Hippocampal formation (tissue), 2 donors: ENCODE results near the gene CPT1A.
"Not testable (repeated sequence)": the region's sequence is repeated elsewhere in the genome, so short reads cannot be mapped to it uniquely, and the experiment has no call there.

Experiments
- DNase-seq, 2 donors: peaks; one replicate each; lab custom pipeline; 2025; lab: John Stamatoyannopoulos, UW

CPT1A gene

DNA sequence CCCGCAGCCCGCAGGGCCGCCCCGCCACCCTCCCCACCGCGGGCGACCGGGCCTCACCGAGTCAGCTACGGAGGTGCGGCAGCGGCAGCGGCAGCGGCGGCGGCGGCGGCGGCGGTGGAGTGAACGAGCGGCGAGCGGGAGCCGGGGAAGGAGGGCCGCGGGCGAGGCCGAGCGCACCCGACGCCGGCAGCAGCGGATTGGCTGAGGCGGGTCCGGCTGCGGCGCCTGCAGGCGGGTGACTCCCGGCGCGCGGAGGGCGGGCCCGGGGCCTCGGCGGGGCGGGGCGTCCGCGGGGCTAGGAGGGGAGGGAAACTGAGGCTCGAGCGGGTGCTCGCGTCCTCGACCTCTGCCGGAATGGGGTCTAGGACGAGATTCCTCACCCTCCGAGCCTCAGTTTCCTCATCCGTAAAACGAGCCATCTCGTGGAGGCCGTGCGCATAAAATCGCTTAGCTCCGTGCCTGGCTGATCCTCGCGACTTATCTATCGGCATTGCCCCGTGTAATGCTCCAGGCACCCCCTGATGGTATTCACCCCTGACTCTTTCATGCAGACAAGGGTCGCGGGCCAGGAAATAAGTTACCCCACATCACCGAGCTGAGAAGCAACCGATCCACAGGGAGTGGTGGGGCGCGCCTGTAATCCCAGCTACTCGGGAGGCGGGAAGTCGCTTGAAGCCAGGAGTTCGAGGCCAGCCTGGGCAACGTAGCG, at the start of gene CPT1A:
Gene CPT1A (minus strand): TSS at position 199 of the 709 bp plus-strand sequence. CDS start 26,442 bp downstream, outside the sequence.
- peak; percentile 31 to 38 for DNase-seq

DNA sequence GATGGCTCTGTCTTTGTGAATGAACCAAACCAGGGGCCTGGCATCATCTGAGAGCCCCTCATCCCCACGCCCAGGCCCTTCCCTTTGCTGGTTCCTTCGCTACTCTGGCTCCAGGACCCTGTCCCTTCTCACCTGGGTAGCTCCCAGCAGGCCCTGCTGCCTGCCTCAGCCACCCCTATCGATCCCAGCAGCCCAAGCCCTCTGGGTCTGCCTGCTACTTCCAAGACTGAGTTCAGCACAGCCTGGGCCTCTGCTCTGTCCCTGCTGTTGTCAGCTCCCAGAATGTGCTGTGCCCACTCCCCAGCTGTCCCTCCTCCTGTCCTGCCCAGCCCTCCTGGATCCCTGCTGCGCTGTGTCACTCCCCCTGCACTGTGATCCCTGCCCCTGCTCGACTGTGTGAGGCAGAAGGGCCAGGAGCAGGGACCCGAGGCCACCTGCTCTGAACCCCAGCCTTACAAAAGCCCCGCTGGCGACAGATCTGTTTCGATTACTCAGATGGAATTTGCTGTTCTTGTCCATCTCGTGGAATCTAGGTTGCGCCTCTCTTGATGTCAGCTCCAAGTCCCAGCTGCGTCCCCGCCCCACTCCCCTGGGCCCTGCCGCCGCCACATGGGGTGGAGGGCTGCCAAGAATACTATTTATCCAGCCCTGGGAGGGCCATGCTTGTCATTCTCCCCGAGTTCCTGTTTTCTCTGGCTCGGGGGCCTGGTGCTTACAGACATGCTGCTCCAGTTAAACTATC, 48.9 kb upstream of the CPT1A start:
- DNase-seq = peak in 1 of 2 donors; percentile 15

DNA sequence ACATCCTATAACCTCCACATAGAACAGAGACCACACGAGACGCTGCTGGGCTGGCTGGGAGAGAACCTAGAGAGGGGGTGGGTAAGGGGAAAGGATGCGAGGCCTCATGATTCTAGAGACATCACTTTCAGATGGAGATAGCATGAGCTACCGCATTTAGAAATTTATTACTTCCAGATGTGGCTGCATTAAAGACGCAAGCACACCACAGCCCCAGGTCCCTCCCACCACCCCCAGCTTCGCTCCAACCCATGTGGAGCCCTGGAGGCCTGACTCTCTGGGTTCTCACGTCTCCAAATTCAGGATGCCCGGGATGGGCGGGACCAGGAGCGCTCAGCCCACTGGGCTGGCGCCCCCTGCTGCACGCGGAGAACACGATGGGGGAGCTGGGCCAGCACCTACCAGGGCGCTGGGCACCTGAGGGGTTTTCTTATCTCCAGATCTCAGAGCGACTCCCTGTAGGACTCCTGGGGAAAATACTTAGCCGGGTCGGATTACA, 48.3 kb upstream of the CPT1A start:
- no peak for DNase-seq

DNA sequence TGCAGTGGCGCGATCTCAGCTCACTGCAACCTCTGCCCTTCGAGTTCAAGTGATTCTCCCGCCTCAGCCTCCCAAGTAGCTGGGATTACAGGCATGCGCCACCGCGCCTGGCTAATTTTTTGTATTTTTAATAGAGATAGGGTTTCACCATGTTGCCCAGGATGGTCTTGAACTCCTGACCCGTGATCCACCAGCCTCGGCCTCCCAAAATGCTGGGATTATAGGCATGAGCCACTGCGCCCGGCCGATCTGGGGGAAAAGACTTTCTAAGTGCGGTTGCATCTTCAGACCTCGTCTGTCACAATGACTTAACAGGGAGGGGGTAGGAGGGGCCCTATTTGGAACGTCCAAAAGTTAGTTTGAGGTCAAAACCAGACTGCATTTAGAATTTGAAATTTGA, 43.1 kb upstream of the CPT1A start:
- DNase-seq = not testable (repeated sequence)

DNA sequence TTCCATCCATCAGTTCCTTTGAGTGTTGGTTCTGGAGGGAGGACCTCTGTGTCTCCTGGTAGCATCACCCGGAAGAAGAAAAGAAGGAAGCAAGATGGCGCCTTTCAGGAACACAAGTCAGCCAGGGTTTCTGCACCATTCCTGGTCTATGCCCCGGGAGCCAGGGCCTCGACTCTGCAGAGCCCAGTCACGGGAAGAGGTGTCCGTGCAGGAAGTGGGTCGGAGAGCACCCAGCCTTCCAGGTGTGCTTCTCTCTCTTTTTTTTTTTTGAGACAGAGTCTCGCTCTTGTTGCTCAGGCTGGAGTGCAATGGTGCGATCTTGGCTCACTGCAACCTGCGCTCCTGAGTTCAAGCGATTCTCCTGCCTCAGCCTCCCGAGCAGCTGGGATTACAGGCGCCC, 40.7 kb upstream of the CPT1A start:
- no peak for DNase-seq

DNA sequence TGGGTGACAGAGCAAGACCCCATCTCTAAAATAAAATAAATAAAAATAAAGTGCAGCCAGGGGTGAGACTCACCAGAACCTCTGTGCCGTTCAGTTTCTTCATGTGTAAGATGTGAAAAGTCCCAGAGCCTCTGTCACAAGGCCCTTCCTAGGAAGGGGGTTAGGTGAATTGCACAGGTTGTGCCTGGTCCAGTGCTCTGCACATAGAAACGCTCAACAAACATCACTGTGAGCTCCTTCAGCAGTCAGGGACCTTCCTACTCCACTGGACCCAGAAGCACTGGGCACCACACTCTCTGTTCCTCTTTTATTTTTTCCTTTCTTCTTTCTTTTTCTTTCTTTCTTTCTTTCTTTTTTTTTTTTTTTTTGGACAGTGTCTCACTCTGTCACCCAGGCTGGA, 39.6 kb upstream of the CPT1A start:
- no peak for DNase-seq

DNA sequence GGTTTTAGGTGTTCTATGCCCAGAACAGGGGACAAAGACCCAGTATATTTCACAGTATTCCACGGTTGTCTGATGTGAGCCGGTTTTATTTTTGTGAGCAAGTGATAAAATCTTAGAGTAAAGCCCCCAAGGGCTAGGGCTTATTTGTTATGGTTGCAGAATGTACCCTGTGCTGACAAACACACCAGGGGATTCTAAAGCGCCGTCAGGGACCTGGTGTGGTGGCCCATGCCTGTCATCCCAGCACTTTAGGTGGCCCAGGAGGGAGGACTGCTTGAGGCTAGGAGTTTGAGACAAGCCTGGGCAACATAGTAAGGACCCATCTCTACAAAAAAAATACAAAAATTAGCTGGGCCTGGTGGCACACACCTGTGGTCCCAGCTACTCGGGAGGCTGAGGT, 39.1 kb upstream of the CPT1A start:
- no peak for DNase-seq

DNA sequence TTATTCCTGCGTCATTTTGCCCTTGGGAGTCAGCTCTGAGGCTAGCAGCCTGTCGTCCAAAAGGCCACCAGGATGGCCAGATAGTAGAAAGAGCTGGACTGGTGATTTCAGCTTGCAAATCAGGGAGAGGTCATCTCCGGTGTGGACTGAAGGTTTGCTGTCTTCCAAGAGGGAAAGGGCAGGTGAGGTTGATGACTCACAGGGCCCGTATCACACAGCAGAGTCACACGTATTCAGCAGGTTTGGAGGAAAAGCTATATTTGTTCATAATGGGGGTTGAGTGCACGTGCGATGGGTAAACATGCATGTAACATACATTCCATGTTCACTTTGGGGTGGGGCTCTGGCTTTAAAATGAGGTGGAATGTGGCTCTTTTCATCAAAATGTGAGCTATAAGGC, 36.3 kb upstream of the CPT1A start:
- no peak for DNase-seq

DNA sequence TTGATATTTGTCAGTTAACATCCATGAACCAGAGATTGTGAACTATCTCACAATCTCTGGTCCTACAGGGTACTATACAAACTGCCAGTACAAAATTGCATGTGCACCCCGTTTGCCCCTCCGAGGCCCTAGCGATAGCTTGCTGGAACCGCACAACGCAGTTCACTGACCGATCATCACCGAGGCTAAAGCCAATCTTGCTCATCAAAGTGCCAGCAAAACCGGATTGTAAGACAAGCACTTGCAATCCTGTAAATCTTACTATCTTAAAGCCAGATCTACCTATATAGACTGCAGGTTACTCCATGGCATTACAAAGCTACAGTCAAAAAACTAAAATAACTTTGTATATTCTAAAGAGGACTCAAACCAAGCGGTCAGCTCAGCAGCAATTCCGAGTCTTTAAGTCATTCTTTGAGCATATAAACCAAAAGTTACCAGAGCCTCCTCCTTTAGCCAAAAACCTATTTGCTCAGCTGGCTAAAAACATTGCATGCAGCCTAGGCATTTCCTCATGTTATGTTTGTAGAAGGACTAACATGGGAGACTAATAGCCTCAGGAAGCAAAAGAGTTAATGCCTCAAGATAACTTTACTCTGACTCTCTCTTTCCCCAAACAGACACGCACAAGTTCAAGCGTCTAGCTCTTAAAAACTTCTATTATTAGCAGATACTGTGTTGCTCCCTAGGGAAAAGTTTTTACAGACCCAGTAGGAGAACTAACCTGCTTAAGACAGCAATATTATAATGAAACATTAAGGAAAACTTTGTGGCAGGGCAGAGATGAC, 30.7 kb upstream of the CPT1A start:
- DNase-seq = no peak

DNA sequence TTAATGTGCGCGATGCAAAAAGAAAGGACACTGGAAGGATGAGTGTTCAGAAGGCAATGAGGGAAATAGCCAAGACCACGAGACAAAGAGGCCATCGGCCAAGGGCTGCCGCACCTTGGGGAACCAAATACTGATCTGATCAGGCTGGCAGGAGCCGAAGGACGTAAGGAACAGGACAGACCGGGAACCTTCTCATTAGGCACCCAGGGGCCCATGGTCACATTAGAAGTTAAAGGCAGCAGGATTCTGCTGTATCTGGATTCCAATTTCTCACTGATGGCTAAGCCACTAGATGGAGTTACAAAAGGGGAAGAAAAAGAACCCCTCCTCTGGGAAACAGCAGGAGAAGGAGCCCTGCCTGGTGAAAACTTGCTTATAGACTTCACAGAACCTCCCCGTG, 28.8 kb upstream of the CPT1A start:
- no peak for DNase-seq

DNA sequence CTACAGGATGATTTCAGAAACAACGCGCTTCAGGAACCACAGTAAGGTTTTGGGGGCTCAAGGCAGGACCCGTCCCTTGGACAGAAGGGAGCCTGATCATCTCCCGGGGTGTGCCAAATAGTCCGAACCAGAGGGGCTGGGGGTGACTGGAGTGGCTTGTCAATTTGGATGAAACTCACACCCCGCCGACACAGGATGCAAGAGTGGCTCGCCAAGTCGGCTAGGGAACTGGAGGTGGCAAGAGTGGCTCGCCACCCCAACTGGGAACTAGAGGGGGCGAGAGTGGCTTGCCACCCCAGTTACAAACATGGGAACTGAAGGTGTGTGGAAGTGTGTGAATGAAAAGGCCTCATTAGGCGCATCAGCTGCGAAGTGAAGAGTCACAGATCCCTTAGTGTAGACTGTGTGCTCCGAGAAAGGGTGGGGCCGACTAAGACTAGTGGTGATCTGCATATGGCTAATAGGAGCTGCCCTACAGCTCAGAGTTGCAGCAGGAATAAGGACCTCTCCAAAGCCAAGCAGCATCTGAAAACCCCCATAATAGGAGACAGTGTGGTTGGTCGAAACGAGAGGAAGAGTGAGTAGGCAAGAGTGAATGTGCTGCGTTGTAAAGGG, 26.6 kb upstream of the CPT1A start:
- DNase-seq = no peak

DNA sequence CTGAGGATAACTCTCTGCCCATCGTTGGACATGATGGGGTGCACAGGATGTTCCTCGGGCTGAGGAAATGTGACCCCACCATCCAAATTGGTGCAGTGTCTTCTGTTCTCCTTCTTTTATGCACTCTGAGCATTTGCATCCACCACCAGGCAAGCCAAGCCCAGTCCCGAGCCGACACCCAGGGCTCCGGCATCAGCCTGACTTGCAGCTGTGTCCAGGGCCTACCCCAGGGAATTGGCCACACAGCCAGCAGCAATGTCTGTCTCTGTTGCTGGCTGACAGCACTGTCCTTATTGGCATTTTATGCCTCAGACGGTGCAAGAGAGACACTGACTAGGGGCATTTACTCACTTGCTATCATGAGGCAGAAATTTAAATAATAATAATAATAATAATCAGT, 25.4 kb upstream of the CPT1A start:
- DNase-seq = no peak

DNA sequence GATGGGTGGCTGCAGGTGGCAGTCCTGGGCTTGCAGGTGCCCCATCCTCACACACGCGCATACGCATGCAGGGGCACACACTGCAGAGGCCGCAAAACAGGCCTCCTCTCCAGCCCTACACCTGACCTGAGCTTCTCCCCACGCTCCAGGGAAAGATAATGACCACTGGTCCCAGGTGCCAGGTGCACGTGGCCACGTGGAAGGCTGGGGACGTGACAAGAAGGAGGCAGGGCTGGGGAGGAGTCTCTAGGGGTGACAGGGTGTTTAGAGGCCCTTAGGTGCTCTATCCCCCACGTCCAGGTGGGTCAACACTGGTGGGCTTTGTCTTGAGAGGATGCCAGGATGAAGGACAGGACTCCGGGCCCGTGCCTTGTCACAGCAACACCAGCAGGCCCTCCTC, 23.5 kb upstream of the CPT1A start:
- no peak for DNase-seq

DNA sequence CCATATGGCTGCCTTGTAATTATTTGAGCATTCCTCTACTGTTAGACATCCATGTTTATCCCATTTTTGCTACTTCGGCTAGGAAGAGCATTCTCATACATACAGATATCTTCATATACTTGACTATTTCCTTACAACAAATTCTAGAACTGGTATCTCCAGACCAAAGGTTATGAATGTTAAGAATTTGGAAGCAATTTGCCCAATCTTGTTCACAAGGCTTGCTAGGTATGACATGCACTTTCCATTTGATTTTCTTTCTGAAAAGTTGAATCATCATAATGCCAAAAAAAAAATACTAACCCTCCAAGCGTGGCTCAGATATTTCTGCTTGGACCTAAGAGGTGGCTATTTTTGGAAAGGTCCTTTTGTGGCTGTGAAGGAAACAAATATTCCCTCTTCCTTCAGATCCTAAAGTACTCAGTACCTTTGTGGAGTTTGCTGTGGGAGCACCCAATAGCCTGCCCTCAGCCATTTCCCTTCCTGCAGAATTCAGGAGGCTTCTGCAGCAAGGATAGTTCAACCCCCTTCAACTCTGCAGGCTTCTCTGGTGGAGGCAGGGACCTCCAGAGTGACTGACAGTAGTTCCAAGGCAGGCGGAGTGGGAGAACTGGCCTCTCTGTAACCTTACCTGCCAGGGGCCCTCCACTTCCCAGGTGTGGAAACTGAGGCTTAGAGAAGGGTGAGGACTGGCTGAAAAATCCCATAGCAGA, 22.0 kb upstream of the CPT1A start:
- no peak for DNase-seq

DNA sequence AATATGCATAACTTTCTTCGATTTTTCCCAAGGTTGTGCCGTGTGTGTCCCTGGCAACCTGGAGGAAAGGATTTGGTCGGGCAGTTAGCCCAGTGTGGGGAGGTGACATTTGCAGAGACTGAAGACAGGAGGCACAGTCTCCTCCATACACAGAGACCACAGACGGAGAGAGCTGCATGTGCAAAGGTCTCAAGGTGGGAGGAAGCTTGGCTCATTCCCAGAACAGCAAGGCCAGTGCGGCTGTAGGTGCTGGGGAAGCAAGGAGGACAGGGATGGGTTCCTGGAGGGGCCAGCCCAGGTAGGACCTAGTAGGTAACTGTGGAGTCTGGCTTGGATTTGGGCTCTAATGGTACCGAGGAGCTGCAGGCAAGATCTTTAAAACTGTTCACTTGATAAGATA, 20.7 kb upstream of the CPT1A start:
- no peak for DNase-seq

DNA sequence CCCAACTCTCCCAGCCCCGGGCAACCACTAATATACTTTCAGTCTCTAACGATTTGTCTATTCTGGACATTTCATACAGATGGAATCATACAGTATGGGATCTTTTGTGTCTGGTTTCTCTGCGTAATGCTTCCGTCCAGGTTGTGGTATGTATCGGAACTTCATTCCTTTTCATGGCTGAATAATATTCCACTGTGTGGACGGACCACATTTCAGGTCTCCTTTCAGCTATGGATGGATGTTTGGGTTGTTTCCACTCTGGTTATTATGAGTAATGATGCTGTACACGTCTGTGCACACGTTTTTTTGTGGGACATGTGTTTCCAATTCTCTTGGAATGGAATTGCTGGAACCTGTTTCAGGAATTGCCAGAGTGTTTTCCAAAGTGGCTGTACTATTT, 17.4 kb upstream of the CPT1A start:
- DNase-seq = no peak

DNA sequence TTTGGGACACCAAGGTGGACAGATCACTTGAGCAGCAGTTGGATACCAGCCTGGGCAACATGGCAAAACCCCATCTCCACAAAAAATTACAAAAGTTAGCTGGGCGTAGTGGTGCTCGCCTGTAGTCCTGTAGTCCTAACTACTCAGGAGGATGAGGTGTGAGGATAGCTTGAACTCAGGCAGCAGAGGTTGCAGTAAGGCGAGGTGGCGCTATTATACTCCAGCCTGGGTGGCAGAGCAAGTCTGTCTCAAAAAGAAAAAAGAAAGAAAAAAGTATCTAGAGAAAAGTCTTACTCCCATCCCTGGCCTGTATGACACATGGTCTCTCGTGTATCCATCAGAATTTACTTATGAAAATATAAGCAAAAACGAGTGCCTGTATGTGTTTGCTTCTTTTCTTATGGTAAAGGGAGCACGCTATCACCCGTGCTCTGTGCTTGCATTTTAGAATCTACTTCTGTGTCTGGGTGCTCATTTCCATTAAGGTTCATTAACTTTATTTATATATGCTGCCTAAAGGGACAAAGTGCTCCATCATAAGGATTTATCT, 15.4 kb upstream of the CPT1A start:
- DNase-seq = no peak

DNA sequence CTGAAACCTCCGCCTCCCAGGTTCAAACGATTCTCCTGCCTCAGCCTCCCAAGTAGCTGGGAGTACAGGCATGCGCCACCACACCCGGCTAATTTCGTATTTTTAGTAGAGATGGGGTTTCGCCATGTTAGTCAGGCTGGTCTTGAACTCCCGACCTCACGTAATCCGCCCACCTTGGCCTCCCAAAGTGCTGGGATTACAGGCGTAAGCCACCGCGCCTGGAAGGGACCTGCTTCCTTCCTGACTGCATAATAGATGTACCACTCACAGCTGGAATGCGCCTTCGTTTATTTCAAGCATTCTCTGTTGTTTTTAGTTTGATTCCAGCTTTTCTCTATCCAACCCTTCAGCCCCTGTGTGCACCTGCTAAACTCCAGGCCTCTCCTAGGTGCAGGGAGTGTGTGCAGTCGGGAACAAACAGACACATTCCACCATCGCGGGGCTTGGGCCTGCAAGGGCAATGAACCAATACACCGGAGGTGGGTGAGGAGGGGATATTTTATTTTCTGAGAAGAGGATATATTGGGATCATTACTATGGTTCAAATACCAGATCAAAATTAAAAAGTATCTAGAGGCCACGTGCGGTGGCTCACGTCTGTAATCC, 14.8 kb upstream of the CPT1A start:
- not testable (repeated sequence) for DNase-seq

DNA sequence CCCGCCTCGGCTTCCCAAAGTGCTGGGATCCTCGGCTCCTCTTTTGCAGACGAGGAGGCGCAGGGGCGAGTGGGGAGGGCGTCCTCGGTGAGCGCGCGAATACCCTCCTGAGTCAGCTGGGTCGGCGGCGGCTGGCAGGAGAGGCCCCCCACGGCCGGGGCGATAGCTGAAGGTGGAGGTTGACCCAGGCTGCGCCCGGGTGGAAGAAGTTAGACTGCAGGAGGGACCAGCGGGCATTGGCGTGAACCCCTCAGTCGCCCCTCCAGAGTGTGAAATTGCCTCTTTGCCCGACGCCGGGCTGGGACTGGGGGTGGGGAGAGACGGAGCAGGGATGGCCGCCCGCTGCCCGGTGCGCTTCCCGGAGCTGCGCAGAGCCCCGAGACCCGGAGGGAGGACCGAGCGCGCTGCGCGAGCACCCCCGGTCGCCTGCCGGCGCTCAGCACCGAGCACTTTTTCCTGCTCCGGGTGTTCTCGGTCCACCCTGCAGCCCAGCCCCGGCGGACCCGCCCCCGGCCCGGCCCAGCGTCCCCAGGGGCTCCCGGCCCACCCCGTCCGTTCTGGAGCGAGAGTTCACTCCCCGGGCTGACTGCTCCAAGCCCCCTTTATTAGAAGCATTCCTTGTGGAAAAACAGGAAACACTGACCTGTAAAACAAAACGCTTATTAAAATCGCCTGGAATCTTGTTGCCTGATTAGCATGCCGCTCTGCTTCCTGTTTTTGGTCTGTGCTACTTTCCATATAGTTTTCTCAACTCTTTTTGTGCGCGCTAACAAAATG, 13.7 kb upstream of the CPT1A start:
- peak; percentile 3 to 15 for DNase-seq
